Neutrophil (primary cell): ENCODE results near the gene HSPA1L.

Experiments
- H3K27ac ChIP-seq: fragments of 200-600 bp; sonication (generic); 2 replicates; pipeline ENCODE4 v1.5.1; 2016; ENCODE audit warnings: mild to moderate bottlenecking, moderate library complexity
- H3K27me3 ChIP-seq: fragments of 200-600 bp; sonication (generic); 2 replicates; pipeline ENCODE4 v1.6.0; 2016; ENCODE audit warnings: mild to moderate bottlenecking
- H3K36me3 ChIP-seq: fragments of 200-600 bp; sonication (generic); 2 replicates; pipeline ENCODE4 v1.5.1; 2017
- H3K4me1 ChIP-seq, 2 experiments: fragments of 200-600 bp in 1 of 2; sonication (generic) in 1 of 2; 1 replicate in 1 of 2; 2 replicates in 1 of 2; pipeline versions ENCODE4 v1.5.1 to v1.6.1; 2013 to 2016; ENCODE audit warnings: low read depth in 1 of 2, low read length in 1 of 2, mild to moderate bottlenecking in 1 of 2, moderate library complexity in 1 of 2; ENCODE audit not compliant: control insufficient read depth in 1 of 2, insufficient read depth in 1 of 2
- H3K4me3 ChIP-seq, 2 experiments: fragments of 200-600 bp in 1 of 2; sonication (generic) in 1 of 2; 1 replicate in 1 of 2; 2 replicates in 1 of 2; pipeline ENCODE4 v1.5.1; 2013 to 2016; ENCODE audit warnings: low read depth in 1 of 2, low read length in 1 of 2, mild to moderate bottlenecking in 1 of 2, moderate library complexity in 1 of 2
- H3K9me3 ChIP-seq: fragments of 200-600 bp; sonication (generic); 2 replicates; pipeline ENCODE4 v1.5.1; 2016
- CTCF ChIP-seq: fragments of 200-600 bp; sonication (generic); IDR thresholded peaks from 2 replicates; pipeline ENCODE4 v1.5.1; 2016; ENCODE audit warnings: antibody characterized with exemption

HSPA1L gene

GRCh38 chr6:31782126-31782855, 32.8 kb downstream of the HSPA1L start:
- Histone ChIP-seq H3K27me3 (no peaks in the 10 kb centered on the region), H3K27ac (no peak overlapping the region), H3K36me3 (peaks cover 23% of the 10 kb centered on the region), H3K4me1 (peaks cover 2 to 3% of the 10 kb centered on the region in 2 experiments), H3K9me3 (no peaks in the 10 kb centered on the region), H3K4me3 (no peak overlapping the region)
- no peak for TF ChIP-seq CTCF

GRCh38 chr6:31781244-31782125, 33.6 kb downstream of the HSPA1L start:
- Histone ChIP-seq H3K27ac (no peak overlapping the region), H3K4me1 (peaks cover 4 to 10% of the 10 kb centered on the region in 2 experiments), H3K9me3 (no peaks in the 10 kb centered on the region), H3K36me3 (peaks cover 23% of the 10 kb centered on the region), H3K4me3 (no peak overlapping the region), H3K27me3 (peaks cover 5% of the 10 kb centered on the region)
- no peak for TF ChIP-seq CTCF

GRCh38 chr6:31780507-31781243, 34.4 kb downstream of the HSPA1L start:
- Histone ChIP-seq H3K4me3 (no peak overlapping the region), H3K36me3 (peaks cover 23% of the 10 kb centered on the region), H3K27me3 (peaks cover 5% of the 10 kb centered on the region), H3K27ac (no peak overlapping the region), H3K4me1 (peaks cover 4 to 11% of the 10 kb centered on the region in 2 experiments), H3K9me3 (no peaks in the 10 kb centered on the region)
- TF ChIP-seq CTCF: no peak

- H3K4me3 ChIP-seq: no peak overlapping the region
- no peak overlapping the region for H3K27ac ChIP-seq
- H3K27me3 ChIP-seq: peaks cover 5% of the 10 kb centered on the region
- H3K36me3 ChIP-seq: peaks cover 23% of the 10 kb centered on the region
- peaks cover 4 to 11% of the 10 kb centered on the region in 2 experiments for H3K4me1 ChIP-seq
- no peak for TF ChIP-seq CTCF
- H3K9me3 ChIP-seq: no peaks in the 10 kb centered on the region
Observed at GRCh38 chr6:31779908-31780307, 35.2 kb downstream of the HSPA1L start.
